ENCODE data around the gene BTLA. TPM values are rescaled to one million over a fixed set of nuclear protein-coding genes. Genes with fewer than 3 reads are reported as not detected.

Gene BTLA
- total and polyA plus RNA-seq, 10 of the 15 experiments (the other 5 are each of a cell fraction or from before 2014, with no cell fraction given), result 55.4 to 134 (median 84.2) TPM

GRCh38 chr3:112437146-112438022 lies 61.9 kb downstream of the BTLA start:
- SMC1A ChIA-PET (ENCODE audit: uncharacterized antibody, unreplicated experiment), result interaction anchor here (1.2 to 3.4 kb wide), 7 partner anchors 8 to 298 kb away, joined by 3 to 17 read pairs (median 7); partner anchors contain the start of genes CD200 and SLC9C1
- no TSS peak for BruUV-seq (replicated peaks)
- Histone ChIP-seq H3K4me1 (ENCODE audit: control insufficient read depth, insufficient read depth, low read length) (peaks cover 5% of the 10 kb centered on the region), H3K9ac (ENCODE audit: control insufficient read depth, insufficient read depth, low read length) (no peak overlapping the region), H3K4me2 (ENCODE audit: control insufficient read depth, insufficient read depth) (no peak overlapping the region), H3K36me3 (ENCODE audit: control insufficient read depth in 2 of 2, insufficient read depth in 2 of 2, low read length in 1 of 2) (no peaks in the 10 kb centered on the region; a peak in 1 of 4 replicates), H3K79me2 (ENCODE audit: control insufficient read depth, insufficient read depth, low read length) (peaks cover 1% of the 10 kb centered on the region; the same call in 1 of the 2 replicates), H3K27ac (ENCODE audit: control insufficient read depth, insufficient read depth) (no peak overlapping the region), H3K9me3 (replicated peaks; ENCODE audit: control insufficient read depth, insufficient read depth, low read length) (peaks cover 6% of the 10 kb centered on the region; the same call in 2 of the 3 replicates), H2AFZ (ENCODE audit: control insufficient read depth, low read depth, low read length) (peak overlapping the region; percentile 48), H4K20me1 (ENCODE audit: control insufficient read depth, insufficient read depth) (no peaks in the 10 kb centered on the region), H3K27me3 (replicated peaks in 1 of 2; ENCODE audit: control insufficient read depth in 2 of 2, insufficient read depth in 2 of 2, low read length in 1 of 2) (no peaks in the 10 kb centered on the region), H3K4me3 (no peak overlapping the region)
- RAD21 ChIA-PET (ENCODE audit: unreplicated experiment), result interaction anchor here (1.0 to 2.4 kb wide), 6 partner anchors 17 to 144 kb away, joined by 3 to 11 read pairs (median 5); partner anchors contain the start of genes CD200 and SLC9C1
- no peak for DNase-seq (ENCODE audit: low read depth, low spot score)
- intact Hi-C loops (cut with micrococcal nuclease; ENCODE audit: unreplicated experiment), result loop anchor here (5.0 kb wide), 1 partner anchor 80 kb away; no protein-coding TSS in a partner anchor
- in situ Hi-C loops (cut with MboI), result no loop called here
- FAIRE-seq, result peak; percentile 64
- 92% methylated on average over 6 of the region's 6 CpGs for WGBS (ENCODE audit: insufficient coverage, insufficient replicate concordance, low lambda C conversion rate, missing lambda C conversion rate)
- POLR2A ChIA-PET, result interaction anchor here (0.6 kb wide), 1 partner anchor 20 kb away, joined by 3 read pairs; no protein-coding TSS in a partner anchor
- ATAC-seq, result peak; percentile 79
- CTCF ChIA-PET, result interaction anchor here (0.6 to 2.5 kb wide), 10 partner anchors 13 to 326 kb away, joined by 3 to 9 read pairs (median 3); partner anchors contain the start of genes CD200 and SLC9C1
- peak; percentile 44; the same call in 1 of the 2 replicates for TF ChIP-seq SMC3 (IDR thresholded peaks at IDR 0.05; ENCODE audit: borderline replicate concordance, low read length)
- no peak for TF ChIP-seq JUNB (IDR thresholded peaks at IDR 0.05)
- TF ChIP-seq RAD21 (IDR thresholded peaks at IDR 0.05; ENCODE audit: insufficient read depth, low read depth, low read length), result peak; percentile 84
- 0 out of 2 replicates have a peak, but pooled peaks have one; percentile 39 for TF ChIP-seq YY1 (IDR thresholded peaks at IDR 0.05; ENCODE audit: low read depth, low read length)
- TF ChIP-seq, protein P1, sequence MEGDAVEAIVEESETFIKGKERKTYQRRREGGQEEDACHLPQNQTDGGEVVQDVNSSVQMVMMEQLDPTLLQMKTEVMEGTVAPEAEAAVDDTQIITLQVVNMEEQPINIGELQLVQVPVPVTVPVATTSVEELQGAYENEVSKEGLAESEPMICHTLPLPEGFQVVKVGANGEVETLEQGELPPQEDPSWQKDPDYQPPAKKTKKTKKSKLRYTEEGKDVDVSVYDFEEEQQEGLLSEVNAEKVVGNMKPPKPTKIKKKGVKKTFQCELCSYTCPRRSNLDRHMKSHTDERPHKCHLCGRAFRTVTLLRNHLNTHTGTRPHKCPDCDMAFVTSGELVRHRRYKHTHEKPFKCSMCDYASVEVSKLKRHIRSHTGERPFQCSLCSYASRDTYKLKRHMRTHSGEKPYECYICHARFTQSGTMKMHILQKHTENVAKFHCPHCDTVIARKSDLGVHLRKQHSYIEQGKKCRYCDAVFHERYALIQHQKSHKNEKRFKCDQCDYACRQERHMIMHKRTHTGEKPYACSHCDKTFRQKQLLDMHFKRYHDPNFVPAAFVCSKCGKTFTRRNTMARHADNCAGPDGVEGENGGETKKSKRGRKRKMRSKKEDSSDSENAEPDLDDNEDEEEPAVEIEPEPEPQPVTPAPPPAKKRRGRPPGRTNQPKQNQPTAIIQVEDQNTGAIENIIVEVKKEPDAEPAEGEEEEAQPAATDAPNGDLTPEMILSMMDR (IDR thresholded peaks at IDR 0.05 in 2 of 3, conservative IDR thresholded peaks at IDR 0.05 in 1 of 3; ENCODE audit: control insufficient read depth in 2 of 3, extremely low read depth in 1 of 3, insufficient read depth in 1 of 3, low read depth in 3 of 3, low read length in 3 of 3), result peak; percentile 22 to 62 (median 28); a peak in 4 of 6 replicates
- TF ChIP-seq BRCA1 (IDR thresholded peaks at IDR 0.05; ENCODE audit: low read depth, low read length), result no peak
- no peak for TF ChIP-seq EGR1 (IDR thresholded peaks at IDR 0.05; ENCODE audit: borderline replicate concordance in 1 of 2, low read depth in 2 of 2, low read length in 2 of 2)
- no peak for TF ChIP-seq BMI1 (IDR thresholded peaks at IDR 0.05; ENCODE audit: borderline replicate concordance)
